HUES64 (cell line): ENCODE measurements around the gene TLR9.

Source experiments
- H3K27ac ChIP-seq: 2 replicates; pipeline ENCODE4 v1.7.0; 2013; ENCODE audit warnings: low read depth, low read length, inconsistent platforms
- H3K27me3 ChIP-seq: 2 replicates; pipeline ENCODE4 v1.6.1; 2013; ENCODE audit warnings: mild to moderate bottlenecking, low read length; ENCODE audit not compliant: insufficient read depth
- H3K36me3 ChIP-seq: 2 replicates; pipeline ENCODE4 v1.6.1; 2013; ENCODE audit warnings: mild to moderate bottlenecking, low read length; ENCODE audit not compliant: insufficient read depth
- H3K4me1 ChIP-seq: 2 replicates; pipeline ENCODE4 v1.6.1; 2013; ENCODE audit warnings: mild to moderate bottlenecking, low read length, moderate library complexity; ENCODE audit not compliant: insufficient read depth
- H3K4me3 ChIP-seq: 2 replicates; pipeline ENCODE4 v1.5.1; 2013; ENCODE audit warnings: mild to moderate bottlenecking, low read length, moderate library complexity
- H3K9ac ChIP-seq: 2 replicates; pipeline ENCODE4 v1.6.1; 2013; ENCODE audit warnings: mild to moderate bottlenecking, low read depth, low read length
- H3K9me3 ChIP-seq: 2 replicates; pipeline ENCODE4 v1.6.1; 2013; ENCODE audit warnings: low read depth, low read length; ENCODE audit not compliant: insufficient read depth
- WGBS: fragments of 150-250, 120-280 bp; methylation state at CpG from one replicate; pipeline ENCODE4 v1.1.7; 2013; ENCODE audit warnings: missing lambda C conversion rate; 5-methylcytosine and 5-hydroxymethylcytosine counted together

The TLR9 gene

DNA sequence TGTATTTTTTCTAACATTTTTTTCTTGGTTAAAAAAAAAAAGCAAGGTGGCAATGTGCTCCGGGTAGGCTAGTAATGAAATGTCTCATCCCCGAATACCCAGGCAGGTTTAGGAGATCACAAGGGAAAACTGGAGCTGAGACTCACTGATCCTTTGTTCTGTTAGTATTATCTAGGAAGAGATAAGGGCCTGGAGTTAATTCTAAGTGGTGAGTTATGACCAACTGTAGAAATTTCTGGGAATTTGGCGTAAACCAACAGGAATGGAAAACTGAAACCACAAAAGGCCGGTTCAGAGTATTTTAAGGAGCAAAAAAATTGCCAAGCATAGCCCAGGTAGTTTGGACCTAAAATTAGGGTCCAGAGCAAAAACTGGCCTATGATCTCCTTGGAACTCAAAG lies 32.5 kb upstream of the TLR9 start:
- Histone ChIP-seq H3K9ac (no peak overlapping the region), H3K36me3 (peaks cover 98% of the 10 kb centered on the region), H3K27ac (no peak overlapping the region), H3K9me3 (no peaks in the 10 kb centered on the region), H3K4me3 (no peak overlapping the region), H3K27me3 (no peaks in the 10 kb centered on the region), H3K4me1 (no peaks in the 10 kb centered on the region)
- WGBS: 94% methylated on average over 4 of the region's 4 CpGs

DNA sequence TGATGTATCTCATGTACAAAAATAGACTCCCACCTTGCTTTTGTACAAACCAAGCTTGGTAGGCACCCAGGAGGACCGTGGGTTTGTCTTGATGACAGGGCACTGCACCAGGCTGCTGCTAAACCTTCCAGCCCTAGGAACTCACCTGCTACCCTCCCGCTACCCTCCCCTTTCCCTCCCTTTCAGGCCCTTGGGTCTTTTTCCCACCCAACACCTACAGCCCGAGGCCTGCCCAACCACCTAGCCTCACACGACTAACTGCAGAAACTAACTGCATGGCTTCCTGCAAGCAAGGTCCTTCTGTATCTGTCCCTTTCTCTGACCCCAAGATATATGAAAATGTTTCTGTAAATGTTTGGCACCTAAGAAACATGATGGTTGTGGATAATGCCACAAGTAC lies 31.2 kb upstream of the TLR9 start:
- Histone ChIP-seq H3K27me3 (no peaks in the 10 kb centered on the region), H3K36me3 (peaks cover 96% of the 10 kb centered on the region), H3K4me3 (no peak overlapping the region), H3K27ac (no peak overlapping the region), H3K9me3 (no peaks in the 10 kb centered on the region), H3K9ac (no peak overlapping the region), H3K4me1 (no peaks in the 10 kb centered on the region)
- WGBS: 94% methylated on average over 4 of the region's 4 CpGs

DNA sequence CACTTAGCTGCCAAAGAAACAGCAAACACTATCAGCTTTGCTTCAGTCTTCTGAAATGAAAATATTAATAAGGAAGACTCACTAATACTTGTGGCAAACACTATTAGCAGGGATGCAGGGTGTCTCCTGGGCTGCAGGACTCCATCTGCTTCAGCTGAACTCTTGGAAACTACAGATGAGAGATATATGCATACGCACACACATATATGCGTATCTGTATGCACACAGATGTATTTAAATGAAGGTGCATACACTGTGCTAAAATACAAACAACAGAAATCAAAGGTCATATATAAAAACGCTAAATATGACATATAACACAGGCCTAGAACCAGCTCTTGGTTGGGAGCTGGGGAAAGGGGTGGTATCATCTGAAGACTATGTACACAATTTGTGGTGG lies 30.7 kb upstream of the TLR9 start:
- Histone ChIP-seq H3K36me3 (peaks cover 96% of the 10 kb centered on the region), H3K27ac (no peak overlapping the region), H3K4me1 (no peaks in the 10 kb centered on the region), H3K27me3 (no peaks in the 10 kb centered on the region), H3K9ac (no peak overlapping the region), H3K4me3 (no peak overlapping the region), H3K9me3 (no peaks in the 10 kb centered on the region)
- 100% methylated on average over 2 of the region's 3 CpGs for WGBS

DNA sequence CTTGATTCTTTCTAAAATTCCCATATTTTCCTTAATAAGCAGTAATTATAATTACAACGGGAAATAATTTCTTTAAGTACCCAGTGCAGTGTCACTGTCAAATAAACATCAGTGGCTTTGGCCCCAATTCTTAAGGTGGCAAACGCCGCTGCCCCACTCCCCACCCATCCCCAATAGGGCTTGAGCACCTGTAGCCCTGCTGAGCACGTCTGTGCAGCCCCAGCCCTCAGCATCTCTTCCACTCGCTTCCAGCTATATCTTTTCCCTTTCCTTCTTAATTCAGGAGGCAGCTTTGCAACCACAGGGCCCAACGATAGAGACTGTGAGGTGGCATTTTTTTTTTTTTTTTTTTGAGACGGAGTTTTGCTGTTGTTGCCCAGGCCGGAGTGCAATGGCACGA lies 29.2 kb upstream of the TLR9 start:
- Histone ChIP-seq H3K4me3 (no peak overlapping the region), H3K36me3 (peaks cover 89% of the 10 kb centered on the region), H3K9me3 (no peaks in the 10 kb centered on the region), H3K9ac (no peak overlapping the region), H3K27me3 (no peaks in the 10 kb centered on the region), H3K27ac (no peak overlapping the region), H3K4me1 (no peaks in the 10 kb centered on the region)
- WGBS: 93% methylated on average over 9 of the region's 9 CpGs

DNA sequence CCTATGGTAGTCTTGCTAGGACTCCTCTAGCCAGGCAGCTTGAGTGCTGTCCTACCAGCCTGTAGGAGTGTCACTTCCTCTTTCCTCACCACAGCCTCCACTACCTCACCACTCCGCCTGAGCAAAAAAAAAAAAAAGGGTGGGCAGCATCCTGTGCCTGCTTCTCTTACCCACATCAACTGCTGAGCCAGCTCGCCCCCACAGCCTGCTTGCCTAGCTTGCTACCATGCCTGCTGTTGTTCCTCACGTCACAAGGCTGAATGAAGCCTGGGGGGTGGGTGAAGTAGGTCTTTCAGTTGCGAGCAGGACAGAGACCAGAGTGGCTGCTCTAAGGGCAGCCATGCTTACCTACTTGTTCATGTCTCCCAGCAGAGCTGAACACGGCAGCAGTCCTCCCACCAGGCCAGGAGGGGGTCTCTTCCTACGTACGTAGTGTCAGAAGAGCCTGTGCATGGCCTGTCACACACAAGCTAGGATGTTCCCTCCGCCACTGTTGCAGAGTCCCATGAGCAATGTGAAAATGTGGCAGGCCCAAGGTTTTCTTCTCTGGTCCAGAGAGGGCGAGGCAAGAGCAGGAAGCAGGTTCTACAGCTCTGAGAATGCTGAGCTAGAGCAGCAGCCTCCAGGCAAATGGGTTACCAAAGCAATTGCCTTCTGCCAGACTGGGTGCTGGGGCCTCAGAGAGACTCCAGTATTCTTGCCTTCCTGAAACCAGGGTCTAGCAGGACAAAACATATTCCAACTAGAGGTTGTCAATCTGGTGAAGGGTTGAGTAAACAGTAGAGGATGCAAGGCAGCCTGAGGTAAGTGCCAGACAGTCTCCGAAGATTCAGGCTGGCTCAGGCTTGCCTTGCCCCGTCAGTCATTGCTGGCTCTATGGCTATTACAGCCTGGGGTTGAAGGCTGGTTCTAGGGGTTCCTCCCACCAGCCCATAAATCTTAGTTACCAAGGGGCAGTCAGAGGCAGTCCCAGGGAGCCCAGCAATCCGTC lies 28.2 kb upstream of the TLR9 start:
- Histone ChIP-seq H3K27me3 (no peaks in the 10 kb centered on the region), H3K36me3 (peaks cover 86% of the 10 kb centered on the region), H3K27ac (no peak overlapping the region), H3K9ac (no peak overlapping the region), H3K4me1 (no peaks in the 10 kb centered on the region), H3K4me3 (no peak overlapping the region), H3K9me3 (no peaks in the 10 kb centered on the region)
- WGBS: 94% methylated on average over 12 of the region's 12 CpGs

DNA sequence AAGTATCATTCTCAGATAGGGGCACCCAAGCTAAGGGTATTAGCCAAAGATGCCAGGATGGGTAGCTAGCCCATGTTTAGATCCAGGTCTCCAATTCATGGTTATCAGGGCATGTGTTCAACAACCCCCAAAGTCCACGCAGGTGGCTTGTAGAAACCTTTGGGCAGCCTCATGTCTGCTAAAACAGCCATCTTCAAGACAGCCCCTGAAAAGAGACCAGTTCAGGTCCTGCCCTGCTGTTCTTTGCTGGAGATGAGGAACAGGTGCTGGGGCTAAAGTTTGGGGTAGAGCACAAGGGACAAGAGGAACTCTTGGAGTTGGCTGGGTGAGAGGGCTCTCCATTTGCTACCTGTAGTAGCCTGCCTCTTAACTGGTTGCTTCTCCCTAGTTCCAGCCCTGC lies 24.7 kb upstream of the TLR9 start:
- Histone ChIP-seq H3K4me1 (no peaks in the 10 kb centered on the region), H3K9ac (no peak overlapping the region)

DNA sequence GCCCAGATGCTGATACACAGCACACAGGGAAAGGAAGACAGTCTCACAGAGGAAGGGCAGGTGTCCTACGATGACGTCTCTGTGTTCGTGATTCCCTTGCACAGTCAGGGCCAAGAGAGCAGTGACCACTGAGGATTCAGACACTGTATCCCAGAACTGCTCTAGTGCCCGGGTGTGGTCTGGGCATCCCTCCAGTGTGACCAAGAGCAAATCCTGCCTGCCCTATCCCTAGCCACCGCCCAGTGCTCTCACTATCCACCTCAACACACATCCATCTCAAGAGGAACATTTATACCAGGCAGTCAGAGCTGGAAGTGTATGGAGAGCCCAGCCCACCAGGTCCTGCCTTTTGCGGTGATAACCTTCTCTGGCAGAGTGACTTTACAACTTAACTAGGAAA lies 24.2 kb upstream of the TLR9 start:
- no peak overlapping the region for H3K27ac ChIP-seq
- H3K4me3 ChIP-seq: no peak overlapping the region
- H3K36me3 ChIP-seq: peaks cover 49% of the 10 kb centered on the region
- H3K27me3 ChIP-seq: peaks cover 27% of the 10 kb centered on the region
- no peak overlapping the region for H3K9ac ChIP-seq
- H3K4me1 ChIP-seq: no peaks in the 10 kb centered on the region
- H3K9me3 ChIP-seq: no peaks in the 10 kb centered on the region
- WGBS: 96% methylated on average over 6 of the region's 6 CpGs

More for the DNA sequence above, 24.7 kb upstream of the TLR9 start:
- no peaks in the 10 kb centered on the region for H3K9me3 ChIP-seq
- H3K36me3 ChIP-seq: peaks cover 52% of the 10 kb centered on the region
- 100% methylated on average over 1 of the region's 1 CpG for WGBS
- H3K4me3 ChIP-seq: no peak overlapping the region
- peaks cover 22% of the 10 kb centered on the region for H3K27me3 ChIP-seq
- no peak overlapping the region for H3K27ac ChIP-seq

DNA sequence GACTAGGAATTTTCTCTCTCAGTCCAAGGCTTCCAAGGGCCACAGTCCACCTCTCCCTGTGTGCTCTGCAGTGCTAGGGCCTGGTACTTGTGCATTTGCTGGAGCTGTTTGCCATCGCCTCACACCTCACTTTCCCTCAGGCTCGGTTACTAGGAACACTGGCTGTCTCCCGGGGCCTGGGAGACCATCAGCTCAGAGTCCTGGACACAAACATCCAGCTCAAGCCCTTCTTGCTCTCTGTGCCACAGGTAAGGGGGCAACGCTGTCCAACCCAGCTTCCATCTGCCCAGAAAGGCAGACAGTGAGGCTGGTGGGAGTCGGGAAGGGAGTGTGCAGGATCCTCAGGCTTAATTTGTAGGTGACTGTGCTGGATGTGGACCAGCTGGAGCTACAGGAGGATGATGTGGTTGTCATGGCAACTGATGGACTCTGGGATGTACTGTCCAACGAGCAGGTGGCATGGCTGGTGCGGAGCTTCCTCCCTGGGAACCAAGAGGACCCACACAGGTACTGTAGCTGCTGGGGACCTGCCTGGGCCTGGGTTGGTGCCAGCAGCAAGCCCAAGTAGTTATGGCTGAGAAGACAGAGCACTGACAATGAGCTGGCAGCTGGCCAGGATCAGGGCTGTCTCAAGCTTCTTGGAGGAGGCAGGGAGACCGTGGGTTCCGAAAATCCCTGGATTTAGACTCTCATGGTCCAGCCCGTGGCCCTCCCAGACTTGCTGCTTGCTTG lies 23.5 kb upstream of the TLR9 start:
- WGBS: 92% methylated on average over 10 of the region's 10 CpGs
- Histone ChIP-seq H3K9ac (no peak overlapping the region), H3K27ac (no peak overlapping the region), H3K27me3 (peaks cover 34% of the 10 kb centered on the region), H3K4me3 (no peak overlapping the region), H3K4me1 (no peaks in the 10 kb centered on the region), H3K9me3 (no peaks in the 10 kb centered on the region), H3K36me3 (peaks cover 42% of the 10 kb centered on the region)

DNA sequence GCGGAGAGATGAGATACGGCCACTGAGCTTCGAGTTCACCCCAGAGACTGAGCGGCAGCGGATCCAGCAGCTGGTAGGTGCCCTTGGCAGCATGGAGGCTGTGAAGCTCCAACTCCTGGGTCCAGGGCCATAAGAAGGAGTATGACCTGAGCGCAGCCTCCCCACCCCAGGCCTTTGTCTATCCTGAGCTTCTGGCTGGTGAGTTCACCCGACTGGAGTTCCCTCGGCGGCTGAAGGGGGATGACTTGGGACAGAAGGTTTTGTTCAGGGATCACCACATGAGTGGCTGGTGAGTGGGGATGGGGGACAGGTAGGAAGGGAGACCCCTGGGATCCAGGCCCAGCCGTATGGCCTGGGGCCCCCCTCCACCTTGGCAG lies 22.7 kb upstream of the TLR9 start:
- H3K27me3 ChIP-seq: peaks cover 38% of the 10 kb centered on the region
- WGBS: 93% methylated on average over 10 of the region's 10 CpGs
- H3K4me1 ChIP-seq: no peaks in the 10 kb centered on the region
- H3K9me3 ChIP-seq: no peaks in the 10 kb centered on the region
- no peak overlapping the region for H3K9ac ChIP-seq
- peaks cover 33% of the 10 kb centered on the region for H3K36me3 ChIP-seq
- no peak overlapping the region for H3K4me3 ChIP-seq
- H3K27ac ChIP-seq: no peak overlapping the region

DNA sequence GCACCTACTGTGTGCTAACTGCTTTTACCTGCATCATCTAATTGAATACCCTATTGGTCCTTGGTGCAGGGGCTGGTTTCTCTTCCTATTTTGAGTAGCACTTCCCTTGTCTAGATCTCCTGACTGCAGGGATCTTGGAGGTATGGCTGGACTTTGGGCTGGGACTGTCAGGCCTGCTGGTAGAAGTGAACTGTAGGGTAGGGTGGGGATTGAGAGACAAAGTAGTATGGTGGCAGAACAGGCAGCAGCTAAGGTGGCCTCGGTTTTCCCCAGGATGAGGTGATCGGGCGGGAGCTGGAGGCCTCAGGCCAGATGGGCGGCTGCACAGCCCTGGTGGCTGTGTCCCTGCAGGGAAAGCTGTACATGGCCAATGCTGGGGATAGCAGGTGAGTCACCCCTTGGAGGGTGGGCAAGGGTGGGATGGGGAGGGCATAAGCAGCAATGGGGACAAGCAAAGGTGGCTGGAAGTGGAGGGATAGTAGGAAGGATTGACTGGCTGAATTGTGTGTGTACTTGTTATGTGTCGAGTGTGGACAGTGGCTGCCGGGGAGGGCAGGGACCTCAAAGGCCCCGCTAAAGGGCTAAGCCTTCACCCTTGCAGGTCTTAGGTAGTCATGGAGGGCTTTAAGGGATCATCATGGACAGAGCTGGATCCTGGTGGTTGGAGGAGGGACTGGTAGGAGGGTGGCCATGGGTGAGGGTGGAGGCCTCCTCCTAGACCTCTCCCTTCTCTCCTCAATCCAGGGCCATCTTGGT lies 22.1 kb upstream of the TLR9 start:
- H3K9me3 ChIP-seq: no peaks in the 10 kb centered on the region
- no peaks in the 10 kb centered on the region for H3K4me1 ChIP-seq
- H3K9ac ChIP-seq: no peak overlapping the region
- H3K27ac ChIP-seq: no peak overlapping the region
- H3K36me3 ChIP-seq: peaks cover 29% of the 10 kb centered on the region
- WGBS: 93% methylated on average over 7 of the region's 7 CpGs
- peaks cover 38% of the 10 kb centered on the region for H3K27me3 ChIP-seq
- H3K4me3 ChIP-seq: no peak overlapping the region
